ENCODE measurements around the gene CCDC24.

GRCh38 chr1:43968348-43968948 is 23.0 kb upstream of the CCDC24 start:
- TF ChIP-seq CTCF (IDR thresholded peaks at IDR 0.05) (no peak), POLR2A (IDR thresholded peaks at IDR 0.05) (no peak)
